HepG2 (cell line): ENCODE measurements around the gene PCGF2. TPM values are rescaled to one million over a fixed set of nuclear protein-coding genes. Genes with fewer than 3 reads are reported as not detected.

Experiments used
- ATAD3A ChIP-seq: sonication (generic); formaldehyde crosslinking; IDR thresholded peaks from 2 replicates; pipeline ENCODE4 v1.4.0; 2020; ENCODE audit warnings: missing genetic modification reagents
- HNF4G ChIP-seq, 2 experiments: sonication (generic) in 1 of 2; formaldehyde crosslinking in 1 of 2; IDR thresholded peaks; 2 replicates each; pipeline versions ENCODE4 v1.4.0 to v1.6.1; 2011 to 2020; ENCODE audit warnings: borderline replicate concordance in 2 of 2, low read depth in 2 of 2, mild to moderate bottlenecking in 2 of 2, low read length in 1 of 2, missing genetic modification reagents in 1 of 2, moderate library complexity in 1 of 2
- MZF1 ChIP-seq: sonication (generic); formaldehyde crosslinking; IDR thresholded peaks from 2 replicates; pipeline ENCODE4 v1.8.1; 2023; ENCODE audit warnings: mild to moderate bottlenecking, missing genetic modification reagents, borderline replicate concordance
- NKX3-1 ChIP-seq: sonication (generic); formaldehyde crosslinking; IDR thresholded peaks from 2 replicates; pipeline ENCODE4 v1.5.0; 2020; ENCODE audit warnings: missing genetic modification reagents
- NR3C1 ChIP-seq: sonication (generic); formaldehyde crosslinking; IDR thresholded peaks from 2 replicates; pipeline ENCODE4 v1.4.0; 2020; ENCODE audit warnings: missing genetic modification reagents
- PCBP2 ChIP-seq: fragments of 200-400 bp; formaldehyde crosslinking; optimal IDR thresholded peaks from 2 replicates; pipeline ENCODE3; 2018; ENCODE audit warnings: low read length, low read depth; ENCODE audit not compliant: poor library complexity, severe bottlenecking
- POLR2G ChIP-seq: fragments of 200-400 bp; formaldehyde crosslinking; IDR thresholded peaks from 2 replicates; pipeline ENCODE4 v1.6.1; 2018; ENCODE audit warnings: mild to moderate bottlenecking, low read depth, low read length, moderate library complexity
- RBAK ChIP-seq: sonication (generic); formaldehyde crosslinking; IDR thresholded peaks from 2 replicates; pipeline ENCODE4 v1.5.1; 2020; ENCODE audit warnings: mild to moderate bottlenecking, missing genetic modification reagents
- RFXANK ChIP-seq: IDR thresholded peaks from 2 replicates; pipeline ENCODE4 v1.6.1; 2016
- SATB2 ChIP-seq: sonication (generic); formaldehyde crosslinking; IDR thresholded peaks from 2 replicates; pipeline ENCODE4 v1.5.0; 2020; ENCODE audit warnings: missing genetic modification reagents
- SP2 ChIP-seq: sonication (generic); formaldehyde crosslinking; IDR thresholded peaks from 2 replicates; pipeline ENCODE4 v1.5.1; 2020; ENCODE audit warnings: mild to moderate bottlenecking, missing genetic modification reagents
- TCF7 ChIP-seq: sonication (generic); IDR thresholded peaks from 2 replicates; pipeline ENCODE4 v1.6.1; 2016; ENCODE audit warnings: antibody characterized with exemption, low read depth
- ZBTB3 ChIP-seq: sonication (generic); formaldehyde crosslinking; IDR thresholded peaks from 2 replicates; pipeline ENCODE4 v1.4.0; 2020; ENCODE audit warnings: low read depth, mild to moderate bottlenecking, moderate library complexity, missing genetic modification reagents, borderline replicate concordance
- ZBTB42 ChIP-seq: sonication (generic); formaldehyde crosslinking; IDR thresholded peaks from 2 replicates; pipeline ENCODE4 v1.5.0; 2020; ENCODE audit warnings: mild to moderate bottlenecking, missing genetic modification reagents
- ZBTB8A ChIP-seq: sonication (generic); formaldehyde crosslinking; IDR thresholded peaks from 2 replicates; pipeline ENCODE4 v1.4.0; 2020; ENCODE audit warnings: mild to moderate bottlenecking, low read depth, missing genetic modification reagents, borderline replicate concordance
- ZNF160 ChIP-seq: sonication (generic); formaldehyde crosslinking; IDR thresholded peaks from 2 replicates; pipeline ENCODE4 v1.8.0; 2022; ENCODE audit warnings: mild to moderate bottlenecking, inconsistent platforms, missing genetic modification reagents
- ZNF557 ChIP-seq: sonication (generic); formaldehyde crosslinking; IDR thresholded peaks from 2 replicates; pipeline ENCODE4 v1.4.0; 2020; ENCODE audit warnings: missing genetic modification reagents
- ZNF558 ChIP-seq: sonication (generic); formaldehyde crosslinking; IDR thresholded peaks from 2 replicates; pipeline ENCODE4 v1.9.0; 2022; ENCODE audit warnings: mild to moderate bottlenecking, missing genetic modification reagents, borderline replicate concordance
- ZNF850 ChIP-seq: sonication (generic); formaldehyde crosslinking; conservative IDR thresholded peaks from 2 replicates; pipeline ENCODE4 v1.9.0; 2021; ENCODE audit warnings: mild to moderate bottlenecking, missing genetic modification reagents
- ZSCAN31 ChIP-seq: sonication (generic); formaldehyde crosslinking; IDR thresholded peaks from 2 replicates; pipeline ENCODE4 v1.5.0; 2020; ENCODE audit warnings: low read depth, mild to moderate bottlenecking, missing genetic modification reagents
- polyA plus RNA-seq, 8 experiments: library from polyadenylated mRNA; depleted of rRNA in 3 of 8; stranded (reverse) in 7 of 8; unstranded in 1 of 8; fragments of >200 nt; fragmentation: Illumina TruSeq in 4 of 8; extraction: Trizol in 4 of 8; gene quantifications; 2 replicates each; pipeline versions ENCODE4 v1.2.1 to v1.2.3, GENCODE V29; 2011 to 2016; ENCODE audit warnings: low read depth in 4 of 8, missing spikeins in 1 of 8, mixed read lengths in 1 of 8; ENCODE audit not compliant: insufficient read depth in 1 of 8
- total RNA-seq, 5 experiments: library from RNA; depleted of rRNA; stranded (reverse); fragments of >200 nt; fragmentation: Illumina TruSeq; extraction: Trizol; gene quantifications; 2 replicates each; pipeline ENCODE4 v1.2.3, GENCODE V29; 2016; ENCODE audit warnings: low read depth in 1 of 5
- TF ChIP-seq, protein P1 (sequence below): sonication (generic); formaldehyde crosslinking; IDR thresholded peaks from 2 replicates; pipeline ENCODE4 v1.4.0; 2020; ENCODE audit warnings: missing genetic modification reagents, mild to moderate bottlenecking, borderline replicate concordance
- TF ChIP-seq, protein P2 (sequence below): sonication (generic); formaldehyde crosslinking; IDR thresholded peaks from 2 replicates; pipeline ENCODE4 v1.4.0; 2020; ENCODE audit warnings: missing genetic modification reagents
- TF ChIP-seq, protein P3 (sequence below): IDR thresholded peaks from 2 replicates; pipeline ENCODE4 v1.6.1; 2016; ENCODE audit warnings: missing compliant biosample characterization, missing genetic modification reagents, borderline replicate concordance

Gene PCGF2
- total and polyA plus RNA-seq, 2 of the 13 experiments (the other 11 are each of a cell fraction or from before 2014, with no cell fraction given) = 11.6 to 29.4 TPM

DNA sequence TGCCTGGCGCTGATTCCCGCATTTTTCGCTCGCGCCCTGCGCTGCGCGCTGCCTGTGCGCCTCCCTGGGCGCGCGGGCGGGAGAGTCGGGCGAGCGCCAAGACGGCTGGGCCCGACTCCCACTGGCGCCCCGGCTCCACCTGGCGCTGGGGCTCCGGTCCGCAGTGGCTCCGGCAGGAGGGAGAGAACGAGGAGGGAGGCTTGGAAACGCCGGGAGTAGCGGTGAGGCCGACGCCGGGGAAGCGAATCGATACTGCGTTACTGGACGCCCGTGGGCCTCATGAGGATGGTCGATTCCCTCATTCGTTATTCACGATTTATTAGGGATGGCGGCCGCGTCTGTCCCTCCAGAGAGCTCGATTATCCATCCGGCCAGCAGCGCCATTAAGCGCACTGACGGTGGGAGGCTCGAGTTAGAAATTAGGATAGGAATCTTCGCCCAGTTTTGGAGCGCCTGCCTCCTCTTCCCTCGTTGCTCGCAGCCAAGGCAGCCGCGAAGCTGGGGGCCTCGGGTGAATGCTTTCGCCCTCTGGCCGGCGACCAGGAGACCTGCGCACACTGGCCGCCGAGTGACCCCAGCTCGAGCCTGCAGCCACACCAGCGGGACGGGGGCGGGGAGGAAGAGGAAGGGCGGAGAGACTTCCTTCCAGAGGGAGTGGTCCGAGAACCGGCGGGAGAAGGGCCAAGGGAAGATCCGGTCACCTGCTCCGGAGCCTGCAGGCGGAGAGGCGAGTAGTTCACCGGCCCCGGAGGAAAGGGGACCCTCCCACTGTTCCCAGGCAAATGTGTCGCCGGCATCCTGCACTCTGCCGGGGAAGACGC, 1.3 kb upstream of the PCGF2 start (continued):
- TF ChIP-seq, protein P1, sequence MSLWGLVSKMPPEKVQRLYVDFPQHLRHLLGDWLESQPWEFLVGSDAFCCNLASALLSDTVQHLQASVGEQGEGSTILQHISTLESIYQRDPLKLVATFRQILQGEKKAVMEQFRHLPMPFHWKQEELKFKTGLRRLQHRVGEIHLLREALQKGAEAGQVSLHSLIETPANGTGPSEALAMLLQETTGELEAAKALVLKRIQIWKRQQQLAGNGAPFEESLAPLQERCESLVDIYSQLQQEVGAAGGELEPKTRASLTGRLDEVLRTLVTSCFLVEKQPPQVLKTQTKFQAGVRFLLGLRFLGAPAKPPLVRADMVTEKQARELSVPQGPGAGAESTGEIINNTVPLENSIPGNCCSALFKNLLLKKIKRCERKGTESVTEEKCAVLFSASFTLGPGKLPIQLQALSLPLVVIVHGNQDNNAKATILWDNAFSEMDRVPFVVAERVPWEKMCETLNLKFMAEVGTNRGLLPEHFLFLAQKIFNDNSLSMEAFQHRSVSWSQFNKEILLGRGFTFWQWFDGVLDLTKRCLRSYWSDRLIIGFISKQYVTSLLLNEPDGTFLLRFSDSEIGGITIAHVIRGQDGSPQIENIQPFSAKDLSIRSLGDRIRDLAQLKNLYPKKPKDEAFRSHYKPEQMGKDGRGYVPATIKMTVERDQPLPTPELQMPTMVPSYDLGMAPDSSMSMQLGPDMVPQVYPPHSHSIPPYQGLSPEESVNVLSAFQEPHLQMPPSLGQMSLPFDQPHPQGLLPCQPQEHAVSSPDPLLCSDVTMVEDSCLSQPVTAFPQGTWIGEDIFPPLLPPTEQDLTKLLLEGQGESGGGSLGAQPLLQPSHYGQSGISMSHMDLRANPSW (CRISPR knock-in tag) = no peak; the same call in 1 of the 2 replicates
- TF ChIP-seq ZBTB3 (CRISPR knock-in tag) (no peak; the same call in 1 of the 2 replicates), SP2 (no peak), ZBTB8A (CRISPR knock-in tag) (no peak), SATB2 (CRISPR knock-in tag) (no peak; the same call in 1 of the 2 replicates), RBAK (no peak), RFXANK (CRISPR knock-in tag) (no peak; the same call in 1 of the 2 replicates), ATAD3A (CRISPR knock-in tag) (no peak), ZNF558 (peak; percentile 90), MZF1 (no peak), ZNF160 (CRISPR knock-in tag) (peak; percentile 63; the same call in 1 of the 2 replicates), NKX3-1 (CRISPR knock-in tag) (peak; percentile 67), HNF4G (IDR thresholded peaks at IDR 0.05; ENCODE audit: borderline replicate concordance, low read depth, low read length) (peak; percentile 11; the same call in 1 of the 2 replicates), HNF4G (CRISPR knock-in tag; IDR thresholded peaks at IDR 0.05; ENCODE audit: borderline replicate concordance, low read depth) (no peak; the same call in 1 of the 2 replicates), PCBP2 (no peak), NR3C1 (CRISPR knock-in tag) (no peak), POLR2G (peak; percentile 98), ZBTB42 (CRISPR knock-in tag) (peak; percentile 15; the same call in 1 of the 2 replicates), ZNF850 (CRISPR knock-in tag) (0 out of 2 replicates have a peak, but pooled peaks have one; percentile 32), TCF7 (no peak; the same call in 1 of the 2 replicates), ZNF557 (CRISPR knock-in tag) (no peak; the same call in none of the 2 replicates), ZSCAN31 (peak; percentile 92; the same call in 1 of the 2 replicates)
- TF ChIP-seq, protein P2, sequence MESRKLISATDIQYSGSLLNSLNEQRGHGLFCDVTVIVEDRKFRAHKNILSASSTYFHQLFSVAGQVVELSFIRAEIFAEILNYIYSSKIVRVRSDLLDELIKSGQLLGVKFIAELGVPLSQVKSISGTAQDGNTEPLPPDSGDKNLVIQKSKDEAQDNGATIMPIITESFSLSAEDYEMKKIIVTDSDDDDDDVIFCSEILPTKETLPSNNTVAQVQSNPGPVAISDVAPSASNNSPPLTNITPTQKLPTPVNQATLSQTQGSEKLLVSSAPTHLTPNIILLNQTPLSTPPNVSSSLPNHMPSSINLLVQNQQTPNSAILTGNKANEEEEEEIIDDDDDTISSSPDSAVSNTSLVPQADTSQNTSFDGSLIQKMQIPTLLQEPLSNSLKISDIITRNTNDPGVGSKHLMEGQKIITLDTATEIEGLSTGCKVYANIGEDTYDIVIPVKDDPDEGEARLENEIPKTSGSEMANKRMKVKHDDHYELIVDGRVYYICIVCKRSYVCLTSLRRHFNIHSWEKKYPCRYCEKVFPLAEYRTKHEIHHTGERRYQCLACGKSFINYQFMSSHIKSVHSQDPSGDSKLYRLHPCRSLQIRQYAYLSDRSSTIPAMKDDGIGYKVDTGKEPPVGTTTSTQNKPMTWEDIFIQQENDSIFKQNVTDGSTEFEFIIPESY (CRISPR knock-in tag) = no peak
- TF ChIP-seq, protein P3, sequence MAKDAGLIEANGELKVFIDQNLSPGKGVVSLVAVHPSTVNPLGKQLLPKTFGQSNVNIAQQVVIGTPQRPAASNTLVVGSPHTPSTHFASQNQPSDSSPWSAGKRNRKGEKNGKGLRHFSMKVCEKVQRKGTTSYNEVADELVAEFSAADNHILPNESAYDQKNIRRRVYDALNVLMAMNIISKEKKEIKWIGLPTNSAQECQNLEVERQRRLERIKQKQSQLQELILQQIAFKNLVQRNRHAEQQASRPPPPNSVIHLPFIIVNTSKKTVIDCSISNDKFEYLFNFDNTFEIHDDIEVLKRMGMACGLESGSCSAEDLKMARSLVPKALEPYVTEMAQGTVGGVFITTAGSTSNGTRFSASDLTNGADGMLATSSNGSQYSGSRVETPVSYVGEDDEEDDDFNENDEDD (CRISPR knock-in tag) = peak; percentile 97
